ENCODE results near the gene AGAP1.

AGAP1 gene

DNA sequence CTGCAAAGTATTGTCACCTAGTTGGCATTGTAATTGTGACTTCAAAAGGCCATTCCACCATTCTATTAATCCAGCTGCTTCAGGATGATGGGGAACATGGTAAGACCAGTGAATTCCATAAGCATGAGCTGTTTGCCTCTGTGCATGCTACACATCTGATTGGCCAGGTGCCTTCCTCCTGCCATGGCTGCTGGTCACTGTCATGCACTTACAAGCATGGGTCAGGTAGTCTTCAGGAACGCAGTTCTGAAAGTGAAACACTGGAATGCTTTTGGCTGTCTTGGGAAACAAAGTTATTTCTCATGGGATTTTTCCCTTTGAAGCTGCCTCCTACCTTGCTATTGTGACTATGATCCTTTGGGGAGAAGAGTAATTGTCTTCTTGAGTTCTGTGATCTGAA, 406.8 kb downstream of the AGAP1 start:
- DNase-seq (ENCODE audit: low read depth in 2 of 3, low spot score in 1 of 3) = no peak

DNA sequence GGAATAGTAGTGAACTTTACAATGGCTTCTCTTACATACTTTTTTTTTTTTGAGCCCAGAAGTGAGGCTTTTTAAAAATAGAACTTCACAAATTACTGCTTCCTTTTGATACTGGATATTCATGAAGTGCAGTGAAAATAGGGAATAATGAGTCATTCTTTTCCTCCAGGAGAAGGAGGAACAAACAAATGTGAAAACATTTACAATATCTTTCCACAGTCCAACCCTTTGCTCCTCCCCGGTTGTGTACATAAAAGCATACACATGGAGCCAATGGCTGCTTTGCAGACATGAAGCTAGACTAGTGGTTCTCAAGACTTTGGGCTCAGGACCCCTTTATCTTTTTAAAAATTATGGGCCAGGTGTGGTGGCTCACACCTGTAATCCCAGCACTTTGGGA, 407.4 kb downstream of the AGAP1 start:
- no peak for DNase-seq (ENCODE audit: low read depth in 2 of 3, low spot score in 1 of 3)

DNA sequence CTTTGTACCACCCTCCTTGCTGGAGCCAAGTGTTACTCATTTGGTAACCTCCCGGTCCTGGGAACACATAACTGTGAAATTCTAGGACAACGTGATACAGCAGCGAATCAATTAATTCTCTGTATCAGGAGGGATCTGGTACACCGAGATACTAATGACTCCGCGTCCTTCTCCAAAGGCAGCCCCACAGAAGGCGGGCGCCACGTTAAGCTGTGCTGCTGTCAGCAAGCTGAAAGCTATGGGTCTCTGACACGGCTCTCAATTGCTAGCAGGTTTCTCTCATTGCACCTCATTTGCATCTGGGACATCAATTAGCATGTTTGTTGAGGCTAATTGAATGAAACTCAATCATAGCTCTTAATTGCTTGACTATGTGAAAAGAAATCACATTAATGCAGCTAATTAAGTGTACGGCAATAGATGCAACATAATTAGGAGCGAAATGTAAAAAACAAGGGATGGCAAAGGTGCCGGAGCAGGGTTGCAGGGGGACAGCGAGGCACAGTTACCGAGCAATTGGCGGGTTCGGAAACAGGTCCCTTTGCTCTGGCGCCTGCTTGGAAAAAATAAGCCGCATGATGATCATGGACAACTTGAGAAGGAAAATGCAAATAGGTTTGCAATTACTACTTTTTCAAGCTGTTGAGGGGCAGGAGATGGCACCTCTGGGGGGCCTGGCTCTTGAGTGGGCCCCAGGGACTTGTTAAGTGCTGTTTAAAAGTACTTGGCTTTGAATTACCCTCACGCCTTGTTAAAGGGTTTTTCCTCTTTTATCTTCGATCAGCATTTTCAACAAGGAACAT, 410.1 kb downstream of the AGAP1 start:
- no peak for DNase-seq (ENCODE audit: low read depth in 2 of 3, low spot score in 1 of 3)

GRCh38 chr2:235904585-235904931, 410.7 kb downstream of the AGAP1 start:
- DNase-seq (ENCODE audit: low read depth in 2 of 3, low spot score in 1 of 3) = no peak

- DNase-seq (ENCODE audit: low read depth in 2 of 3, low spot score in 1 of 3) = no peak
Measured at GRCh38 chr2:235908826-235909225, 415.0 kb downstream of the AGAP1 start.

DNA sequence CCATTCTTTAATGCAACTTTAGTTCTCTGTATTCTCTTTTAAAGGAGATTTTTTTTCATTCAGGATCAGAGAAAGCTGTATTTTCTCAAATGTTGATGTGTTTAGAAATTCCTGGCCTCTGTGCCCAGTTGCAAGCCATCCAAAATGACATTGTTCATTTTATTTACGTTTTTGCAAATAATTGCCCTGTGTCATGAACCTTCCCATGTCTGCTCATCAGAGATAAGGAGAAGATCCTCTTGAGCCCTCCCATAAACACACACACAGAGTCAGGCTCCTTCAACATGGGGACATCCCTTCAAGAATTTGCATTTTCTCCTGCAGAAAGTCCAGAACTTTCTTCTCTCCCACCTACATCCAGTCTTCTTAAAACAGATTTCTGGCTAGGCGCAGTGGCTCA, 415.5 kb downstream of the AGAP1 start:
- DNase-seq (ENCODE audit: low read depth in 2 of 3, low spot score in 1 of 3) = no peak

GRCh38 chr2:235910067-235910466, 416.2 kb downstream of the AGAP1 start:
- DNase-seq (ENCODE audit: low read depth in 2 of 3, low spot score in 1 of 3) = no peak

GRCh38 chr2:235911125-235911524, 417.3 kb downstream of the AGAP1 start:
- DNase-seq (ENCODE audit: low read depth in 2 of 3, low spot score in 1 of 3) = no peak

DNA sequence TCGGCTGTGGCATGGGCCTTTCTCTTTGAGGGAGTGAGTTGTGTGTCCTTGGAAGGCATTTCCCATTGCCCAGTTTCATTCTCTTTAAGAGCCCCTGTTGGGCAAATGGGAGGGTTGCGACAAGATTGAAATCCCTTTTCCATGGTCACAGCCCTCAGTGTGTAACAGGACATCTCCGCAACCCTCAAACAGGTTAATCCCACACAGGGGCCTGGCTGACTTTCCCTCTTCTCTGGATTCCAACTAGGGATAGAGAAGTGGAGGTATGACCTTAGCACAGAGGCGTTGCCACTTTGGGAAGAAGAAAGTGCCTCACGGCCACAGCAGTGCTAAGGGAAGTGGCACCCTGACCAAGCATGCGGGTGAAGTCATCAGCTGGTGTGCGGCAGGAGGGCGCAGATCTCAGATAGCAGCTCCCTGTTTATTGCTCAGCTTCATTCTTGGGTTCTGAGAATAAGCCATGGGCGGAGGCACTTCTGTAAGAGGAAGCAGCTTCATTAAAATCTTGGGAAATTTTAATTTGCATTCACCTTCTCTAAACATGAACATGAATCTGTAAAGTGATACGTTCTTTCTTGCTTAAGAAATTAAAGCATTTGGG, 417.9 kb downstream of the AGAP1 start:
- no peak for DNase-seq (ENCODE audit: low read depth in 2 of 3, low spot score in 1 of 3)

- DNase-seq (ENCODE audit: low read depth in 2 of 3, low spot score in 1 of 3) = no peak
Measured at GRCh38 chr2:235914756-235915155, 420.9 kb downstream of the AGAP1 start.

GRCh38 chr2:235917506-235917905, 423.7 kb downstream of the AGAP1 start:
- DNase-seq (ENCODE audit: low read depth in 2 of 3, low spot score in 1 of 3) = no peak

GRCh38 chr2:235918876-235919275, 425.0 kb downstream of the AGAP1 start:
- DNase-seq (ENCODE audit: low read depth in 2 of 3, low spot score in 1 of 3) = no peak

- no peak for DNase-seq (ENCODE audit: low read depth in 2 of 3, low spot score in 1 of 3)
Measured at GRCh38 chr2:235920216-235920865, 426.5 kb downstream of the AGAP1 start.

DNA sequence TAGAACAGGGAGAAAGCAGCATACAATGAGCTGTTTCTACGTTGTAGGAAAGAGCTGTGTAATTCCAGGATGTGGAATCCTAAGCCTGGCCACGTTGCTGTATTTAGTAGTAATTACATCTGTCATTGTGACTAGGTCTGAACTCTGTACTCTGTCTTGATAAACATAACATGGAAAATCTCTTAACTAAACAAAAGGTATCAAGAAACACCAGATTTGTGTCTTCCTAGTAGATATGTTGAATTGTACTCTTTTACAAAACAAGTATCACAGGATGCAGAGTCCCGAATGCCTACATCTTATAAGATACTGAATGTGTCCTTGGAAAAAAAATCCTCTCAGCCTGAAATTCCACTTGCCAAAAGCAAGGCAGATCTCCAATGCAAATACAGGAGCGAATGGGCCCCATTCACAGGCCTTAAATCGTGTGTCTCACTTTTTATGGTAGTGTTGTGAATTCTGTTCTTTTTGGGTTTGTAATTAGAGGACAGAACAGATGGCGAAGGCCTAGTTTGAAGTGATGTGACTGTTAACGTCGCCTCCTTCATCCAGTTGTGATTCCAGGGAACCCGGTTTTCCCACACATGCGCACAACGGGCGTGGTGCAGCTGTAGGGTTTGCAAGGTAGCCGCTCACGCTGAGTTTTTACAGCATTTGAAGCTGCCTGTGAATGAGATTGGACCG, 427.8 kb downstream of the AGAP1 start:
- DNase-seq (ENCODE audit: low read depth in 2 of 3, low spot score in 1 of 3) = no peak

DNA sequence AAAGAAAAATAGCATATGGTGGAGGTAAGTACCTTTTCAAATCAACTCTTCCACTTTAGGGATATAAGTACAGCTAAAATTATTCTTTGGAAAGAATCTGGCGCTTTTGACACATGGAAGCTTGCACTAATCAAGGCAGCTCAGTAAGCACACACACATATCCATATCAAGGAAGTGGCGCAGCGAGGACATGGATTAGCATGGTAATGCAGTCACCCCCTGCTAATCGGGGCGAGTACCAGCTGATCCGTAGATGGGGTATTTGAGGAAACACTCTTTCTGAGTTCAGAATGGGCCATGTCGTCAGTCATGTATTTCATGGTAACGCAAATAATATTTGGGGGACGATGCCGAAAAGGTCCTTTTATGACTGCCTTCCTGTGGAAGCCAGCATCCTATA, 429.0 kb downstream of the AGAP1 start:
- no peak for DNase-seq (ENCODE audit: low read depth in 2 of 3, low spot score in 1 of 3)

- DNase-seq (ENCODE audit: low read depth in 2 of 3, low spot score in 1 of 3) = no peak
Measured at GRCh38 chr2:235923859-235924674, 430.2 kb downstream of the AGAP1 start.

- DNase-seq (ENCODE audit: low read depth in 2 of 3, low spot score in 1 of 3) = no peak
Measured at GRCh38 chr2:235924675-235925063, 430.8 kb downstream of the AGAP1 start.

- DNase-seq (ENCODE audit: low read depth in 2 of 3, low spot score in 1 of 3) = no peak
Measured at GRCh38 chr2:235925250-235925919, 431.5 kb downstream of the AGAP1 start.

DNA sequence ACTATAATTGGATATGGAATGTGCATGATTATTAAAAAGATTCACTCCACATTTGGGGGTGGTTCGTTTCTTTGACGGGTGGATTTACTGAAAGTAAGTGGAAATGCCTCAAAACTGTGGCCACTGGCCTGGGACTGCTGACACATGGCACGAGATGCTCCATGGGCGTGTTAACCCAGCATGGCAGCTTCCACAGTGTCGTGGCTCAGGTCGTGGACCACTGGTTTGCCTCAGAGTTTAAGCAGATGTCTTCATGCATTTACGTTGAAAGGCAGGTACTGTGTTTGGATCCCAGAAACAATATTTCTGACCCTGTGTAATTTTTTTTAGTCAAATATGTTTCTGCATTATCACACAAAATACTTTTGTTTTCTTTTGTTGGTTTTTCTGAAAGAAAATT, 432.4 kb downstream of the AGAP1 start:
- no peak for DNase-seq (ENCODE audit: low read depth in 2 of 3, low spot score in 1 of 3)

DNA sequence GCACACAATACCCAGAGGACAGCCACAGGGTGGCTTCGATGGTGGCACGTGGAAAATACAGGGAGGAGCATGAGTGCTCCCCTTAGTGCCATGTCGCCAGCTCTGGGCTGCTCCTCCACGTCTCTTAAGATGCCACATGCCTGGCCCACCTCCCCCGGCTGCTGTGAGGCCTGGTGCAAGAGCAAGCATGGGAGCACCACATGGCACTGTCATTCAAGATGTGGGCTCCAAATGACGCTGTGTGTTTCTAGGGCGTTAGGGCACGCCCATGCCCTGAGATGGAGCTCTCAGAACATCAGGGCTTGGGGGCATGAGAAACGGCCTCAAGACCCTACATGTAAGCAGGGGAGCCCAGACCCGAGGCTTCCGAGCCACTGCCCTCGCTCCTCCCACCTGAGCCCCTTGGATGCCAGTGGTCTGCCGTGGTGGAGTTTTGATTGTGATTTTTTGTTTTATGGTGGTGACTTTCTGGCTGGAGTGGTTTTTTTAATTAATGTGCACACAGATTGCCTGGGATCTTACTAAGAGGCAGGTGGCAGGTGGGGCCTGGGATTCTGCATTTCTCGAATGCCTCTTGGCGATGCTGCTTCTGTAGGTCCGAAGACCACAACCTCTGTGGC, 435.0 kb downstream of the AGAP1 start:
- DNase-seq (ENCODE audit: low read depth in 2 of 3, low spot score in 1 of 3) = no peak
